OCI-LY7 (cell line): ENCODE data around the gene PIGN.

Experiments used
- EZH2phosphoT487 ChIP-seq: fragments of 200-600 bp; sonication (generic); IDR thresholded peaks from 2 replicates; pipeline ENCODE4 v1.6.1; 2018; ENCODE audit warnings: low read depth, borderline replicate concordance, mild to moderate bottlenecking, mixed run types, antibody characterized with exemption, low read length, moderate library complexity, mixed read lengths
- TF ChIP-seq, protein P1 (sequence below): fragments of 200-600 bp; sonication (generic); conservative IDR thresholded peaks from 2 replicates; pipeline ENCODE4 v1.5.1; 2014; ENCODE audit warnings: mild to moderate bottlenecking, antibody characterized with exemption, low read length, moderate library complexity, mixed read lengths

GRCh38 chr18:62060820-62061219, 126.0 kb downstream of the PIGN start:
- TF ChIP-seq, protein P1, sequence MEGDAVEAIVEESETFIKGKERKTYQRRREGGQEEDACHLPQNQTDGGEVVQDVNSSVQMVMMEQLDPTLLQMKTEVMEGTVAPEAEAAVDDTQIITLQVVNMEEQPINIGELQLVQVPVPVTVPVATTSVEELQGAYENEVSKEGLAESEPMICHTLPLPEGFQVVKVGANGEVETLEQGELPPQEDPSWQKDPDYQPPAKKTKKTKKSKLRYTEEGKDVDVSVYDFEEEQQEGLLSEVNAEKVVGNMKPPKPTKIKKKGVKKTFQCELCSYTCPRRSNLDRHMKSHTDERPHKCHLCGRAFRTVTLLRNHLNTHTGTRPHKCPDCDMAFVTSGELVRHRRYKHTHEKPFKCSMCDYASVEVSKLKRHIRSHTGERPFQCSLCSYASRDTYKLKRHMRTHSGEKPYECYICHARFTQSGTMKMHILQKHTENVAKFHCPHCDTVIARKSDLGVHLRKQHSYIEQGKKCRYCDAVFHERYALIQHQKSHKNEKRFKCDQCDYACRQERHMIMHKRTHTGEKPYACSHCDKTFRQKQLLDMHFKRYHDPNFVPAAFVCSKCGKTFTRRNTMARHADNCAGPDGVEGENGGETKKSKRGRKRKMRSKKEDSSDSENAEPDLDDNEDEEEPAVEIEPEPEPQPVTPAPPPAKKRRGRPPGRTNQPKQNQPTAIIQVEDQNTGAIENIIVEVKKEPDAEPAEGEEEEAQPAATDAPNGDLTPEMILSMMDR: no peak
- TF ChIP-seq EZH2phosphoT487: no peak
